Mesenchymal stem cell (in vitro differentiated cells and primary cell): Measurements from ENCODE around the gene PRPF4.

Experiments used
- DNase-seq: peaks from one replicate; pipeline ENCODE4 v3.0.0-alpha.2; 2013
- H2AFZ ChIP-seq: one replicate; pipeline ENCODE4 v1.6.1; 2013; ENCODE audit warnings: low read depth, mild to moderate bottlenecking, control low read depth, inconsistent platforms, low read length, moderate library complexity
- H2AK5ac ChIP-seq: 2 replicates; pipeline ENCODE4 v1.6.1; 2013; ENCODE audit warnings: low read length, moderate library complexity, mild to moderate bottlenecking, inconsistent platforms; ENCODE audit not compliant: severe bottlenecking
- H2BK120ac ChIP-seq: one replicate; pipeline ENCODE4 v1.6.1; 2013; ENCODE audit warnings: low read depth, mild to moderate bottlenecking, inconsistent platforms, low read length, moderate library complexity
- H2BK12ac ChIP-seq, 2 experiments: one replicate each; pipeline ENCODE4 v1.6.1; 2013; ENCODE audit warnings: inconsistent platforms in 2 of 2, low read length in 2 of 2, mild to moderate bottlenecking in 2 of 2, moderate library complexity in 2 of 2, control low read depth in 1 of 2
- H2BK15ac ChIP-seq: one replicate; pipeline ENCODE4 v1.6.1; 2013; ENCODE audit warnings: mild to moderate bottlenecking, low read depth, inconsistent platforms; ENCODE audit not compliant: poor library complexity, severe bottlenecking
- H2BK5ac ChIP-seq: 2 replicates; pipeline ENCODE4 v1.6.1; 2013; ENCODE audit warnings: low read depth, mild to moderate bottlenecking, low read length, control low read depth, inconsistent platforms; ENCODE audit not compliant: poor library complexity, severe bottlenecking
- H3K14ac ChIP-seq, 2 experiments: one replicate each; pipeline ENCODE4 v1.6.1; 2013; ENCODE audit warnings: inconsistent platforms in 2 of 2, low read length in 2 of 2, control low read depth in 1 of 2, mild to moderate bottlenecking in 1 of 2, moderate library complexity in 1 of 2
- H3K18ac ChIP-seq, 2 experiments: one replicate each; pipeline ENCODE4 v1.6.1; 2013; ENCODE audit warnings: inconsistent platforms in 2 of 2, low read length in 2 of 2, control low read depth in 1 of 2, low read depth in 1 of 2, mild to moderate bottlenecking in 1 of 2
- H3K23ac ChIP-seq, 2 experiments: one replicate each; pipeline ENCODE4 v1.6.1; 2013; ENCODE audit warnings: inconsistent platforms in 2 of 2, low read length in 2 of 2, mild to moderate bottlenecking in 2 of 2, moderate library complexity in 2 of 2, control low read depth in 1 of 2
- H3K27ac ChIP-seq: 2 replicates; pipeline ENCODE4 v1.5.1; 2013; ENCODE audit warnings: mild to moderate bottlenecking, moderate library complexity, low read length, control low read depth, inconsistent platforms; ENCODE audit not compliant: poor library complexity, severe bottlenecking
- H3K27me3 ChIP-seq, 2 experiments: 2 replicates each; pipeline versions ENCODE4 v1.6.1 to v1.7.0; 2013; ENCODE audit warnings: low read length in 2 of 2, mild to moderate bottlenecking in 2 of 2, moderate library complexity in 2 of 2, control low read depth in 1 of 2, inconsistent platforms in 1 of 2; ENCODE audit not compliant: control insufficient read depth in 1 of 2, insufficient read depth in 1 of 2
- H3K36me3 ChIP-seq, 2 experiments: 2 replicates each; pipeline versions ENCODE4 v1.6.1 to v1.7.0; 2013; ENCODE audit warnings: low read length in 2 of 2, control low read depth in 1 of 2, inconsistent platforms in 1 of 2, low read depth in 1 of 2, mild to moderate bottlenecking in 1 of 2; ENCODE audit not compliant: insufficient read depth in 2 of 2, control insufficient read depth in 1 of 2
- H3K4ac ChIP-seq, 2 experiments: one replicate each; pipeline ENCODE4 v1.6.1; 2013; ENCODE audit warnings: inconsistent platforms in 2 of 2, low read length in 2 of 2, mild to moderate bottlenecking in 2 of 2, moderate library complexity in 2 of 2, control low read depth in 1 of 2, low read depth in 1 of 2
- H3K4me1 ChIP-seq: 2 replicates; pipeline ENCODE4 v1.6.1; 2013; ENCODE audit warnings: low read depth, low read length, control low read depth; ENCODE audit not compliant: control insufficient read depth, insufficient read depth
- H3K4me2 ChIP-seq: 2 replicates; pipeline ENCODE4 v1.6.1; 2013; ENCODE audit warnings: low read length, mild to moderate bottlenecking, inconsistent platforms; ENCODE audit not compliant: poor library complexity, severe bottlenecking
- H3K4me3 ChIP-seq, 2 experiments: 2 replicates each; pipeline versions ENCODE4 v1.5.1 to v1.7.0; 2013; ENCODE audit warnings: low read length in 2 of 2, mild to moderate bottlenecking in 2 of 2, control low read depth in 1 of 2, low read depth in 1 of 2; ENCODE audit not compliant: insufficient read depth in 1 of 2
- H3K79me1 ChIP-seq: replicated peaks from 2 replicates; pipeline ENCODE4 v1.6.1; 2013; ENCODE audit warnings: mild to moderate bottlenecking, control low read depth, low read length, inconsistent platforms; ENCODE audit not compliant: poor library complexity, severe bottlenecking
- H3K9ac ChIP-seq: 2 replicates; pipeline ENCODE4 v1.7.0; 2013; ENCODE audit warnings: mild to moderate bottlenecking, low read length, moderate library complexity
- H3K9me3 ChIP-seq: 2 replicates; pipeline ENCODE4 v1.7.0; 2013; ENCODE audit warnings: mild to moderate bottlenecking, low read length; ENCODE audit not compliant: control insufficient read depth
- H4K8ac ChIP-seq: one replicate; pipeline ENCODE4 v1.6.1; 2013; ENCODE audit warnings: inconsistent platforms, mild to moderate bottlenecking, low read length, moderate library complexity
- H4K91ac ChIP-seq: one replicate; pipeline ENCODE4 v1.6.1; 2013; ENCODE audit warnings: mild to moderate bottlenecking, low read length, inconsistent platforms
- WGBS: methylation state at CpG from one replicate; pipeline ENCODE4 v1.1.7; 2013; ENCODE audit warnings: mixed read lengths; 5-methylcytosine and 5-hydroxymethylcytosine counted together

The PRPF4 gene

DNA sequence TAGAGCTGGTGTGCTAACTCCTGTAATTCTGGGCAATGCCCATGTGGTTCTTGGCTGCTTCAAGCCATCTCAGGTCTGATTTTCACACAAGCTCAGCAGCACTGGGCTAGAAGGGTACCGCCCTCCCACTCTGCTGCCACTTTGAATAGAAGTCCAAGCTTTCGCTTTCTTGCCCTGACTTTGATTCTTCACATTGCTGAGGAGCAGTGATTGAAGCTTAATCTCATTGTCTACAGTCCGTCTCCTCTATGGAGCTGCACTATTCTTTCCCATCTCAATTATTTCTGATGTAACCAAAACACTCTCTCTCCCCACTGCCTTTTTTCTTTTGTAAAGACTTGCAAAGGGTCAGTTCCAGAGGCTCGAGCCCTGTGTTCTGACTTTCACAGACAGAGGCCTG lies 40.6 kb downstream of the PRPF4 start:
- no peak overlapping the region for H4K8ac ChIP-seq
- H3K9me3 ChIP-seq, result no peaks in the 10 kb centered on the region
- H3K27me3 ChIP-seq, result peaks cover 0 to 5% of the 10 kb centered on the region in 2 experiments
- no peak overlapping the region for H4K91ac ChIP-seq
- no peak overlapping the region for H2BK12ac ChIP-seq
- no peak overlapping the region for H3K14ac ChIP-seq
- H3K27ac ChIP-seq, result no peak overlapping the region
- no peak overlapping the region for H2AK5ac ChIP-seq
- no peak overlapping the region for H3K4me3 ChIP-seq
- no peak for DNase-seq
- no peak overlapping the region for H3K9ac ChIP-seq
- no peak overlapping the region for H2BK120ac ChIP-seq
- no peak overlapping the region for H2BK5ac ChIP-seq
- WGBS, result 95% methylated on average over 4 of the region's 4 CpGs
- no peak overlapping the region for H3K18ac ChIP-seq
- H3K23ac ChIP-seq, result no peak overlapping the region
- H3K4me1 ChIP-seq, result no peaks in the 10 kb centered on the region
- no peak overlapping the region for H3K4me2 ChIP-seq
- no peak overlapping the region for H3K4ac ChIP-seq
- H2BK15ac ChIP-seq, result no peak overlapping the region
- peaks cover 0 to 45% of the 10 kb centered on the region in 2 experiments for H3K36me3 ChIP-seq
- H3K79me1 ChIP-seq, result no peaks in the 10 kb centered on the region
- no peak overlapping the region for H2AFZ ChIP-seq

DNA sequence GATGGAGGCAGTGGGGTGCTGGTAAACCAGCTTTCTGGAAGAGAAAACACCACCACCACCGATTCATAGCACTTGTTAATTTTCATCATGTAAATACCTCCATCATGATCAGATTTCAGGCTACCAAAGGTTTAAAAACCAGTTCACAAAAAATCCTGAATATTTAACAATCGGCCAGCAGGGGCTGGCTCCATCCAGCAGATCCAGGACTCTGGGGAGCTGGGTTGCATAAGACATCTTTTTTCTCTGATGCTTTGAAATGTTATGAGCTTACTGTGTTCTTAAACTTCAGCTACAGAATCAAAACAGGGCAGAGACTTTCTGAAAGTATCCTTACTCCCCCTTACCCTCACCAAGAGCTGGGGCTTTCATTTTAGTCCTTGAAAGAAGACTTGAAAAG lies 42.3 kb downstream of the PRPF4 start:
- no peak overlapping the region for H4K8ac ChIP-seq
- H4K91ac ChIP-seq, result no peak overlapping the region
- no peaks in the 10 kb centered on the region for H3K4me1 ChIP-seq
- no peak overlapping the region for H3K4me3 ChIP-seq
- H3K9me3 ChIP-seq, result no peaks in the 10 kb centered on the region
- H2BK15ac ChIP-seq, result no peak overlapping the region
- no peak overlapping the region for H3K4ac ChIP-seq
- WGBS, result 59% methylated on average over 2 of the region's 2 CpGs
- H3K79me1 ChIP-seq, result no peaks in the 10 kb centered on the region
- H3K36me3 ChIP-seq, result peaks cover 0 to 55% of the 10 kb centered on the region in 2 experiments
- no peak overlapping the region for H3K23ac ChIP-seq
- H3K27ac ChIP-seq, result no peak overlapping the region
- H2BK120ac ChIP-seq, result no peak overlapping the region
- no peak overlapping the region for H3K14ac ChIP-seq
- peak overlapping the region; percentile 19 for H3K9ac ChIP-seq
- H3K27me3 ChIP-seq, result peaks cover 0 to 13% of the 10 kb centered on the region in 2 experiments
- no peak overlapping the region for H3K4me2 ChIP-seq
- H2AK5ac ChIP-seq, result no peak overlapping the region
- H2AFZ ChIP-seq, result no peak overlapping the region
- no peak for DNase-seq
- no peak overlapping the region for H2BK5ac ChIP-seq
- H3K18ac ChIP-seq, result no peak overlapping the region
- H2BK12ac ChIP-seq, result no peak overlapping the region

DNA sequence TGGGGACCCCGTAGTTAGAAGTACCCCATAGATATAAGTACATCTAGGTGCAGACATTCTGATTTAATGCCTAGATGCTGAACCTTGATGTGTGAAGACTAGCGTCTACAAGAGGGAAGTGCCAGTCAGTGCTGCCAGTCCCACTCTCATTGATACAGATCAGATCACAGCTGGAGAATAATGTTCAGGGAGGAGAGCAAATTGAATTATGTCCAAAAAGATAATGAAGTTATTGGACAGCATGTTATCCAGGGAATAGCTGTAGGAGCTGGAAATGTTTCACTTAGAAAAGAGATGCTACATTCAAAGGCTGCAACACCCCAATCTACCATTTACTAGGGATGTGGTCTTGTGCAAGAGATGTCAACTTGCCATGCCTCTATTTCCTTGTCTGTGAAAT lies 43.6 kb downstream of the PRPF4 start:
- no peak overlapping the region for H3K4me3 ChIP-seq
- H2AK5ac ChIP-seq, result no peak overlapping the region
- no peak overlapping the region for H3K4ac ChIP-seq
- H3K14ac ChIP-seq, result no peak overlapping the region
- no peak overlapping the region for H4K91ac ChIP-seq
- no peak overlapping the region for H2BK120ac ChIP-seq
- H3K4me1 ChIP-seq, result no peaks in the 10 kb centered on the region
- no peak for DNase-seq
- no peak overlapping the region for H2BK5ac ChIP-seq
- H4K8ac ChIP-seq, result no peak overlapping the region
- no peak overlapping the region for H2BK15ac ChIP-seq
- peaks cover 0 to 55% of the 10 kb centered on the region in 2 experiments for H3K36me3 ChIP-seq
- no peak overlapping the region for H3K18ac ChIP-seq
- no peak overlapping the region for H2BK12ac ChIP-seq
- no peak overlapping the region for H3K9ac ChIP-seq
- H3K27me3 ChIP-seq, result peaks cover 0 to 13% of the 10 kb centered on the region in 2 experiments
- no peak overlapping the region for H3K23ac ChIP-seq
- no peaks in the 10 kb centered on the region for H3K79me1 ChIP-seq
- no peaks in the 10 kb centered on the region for H3K9me3 ChIP-seq
- 61% methylated on average over 2 of the region's 2 CpGs for WGBS
- H3K4me2 ChIP-seq, result no peak overlapping the region
- no peak overlapping the region for H3K27ac ChIP-seq
- H2AFZ ChIP-seq, result no peak overlapping the region

DNA sequence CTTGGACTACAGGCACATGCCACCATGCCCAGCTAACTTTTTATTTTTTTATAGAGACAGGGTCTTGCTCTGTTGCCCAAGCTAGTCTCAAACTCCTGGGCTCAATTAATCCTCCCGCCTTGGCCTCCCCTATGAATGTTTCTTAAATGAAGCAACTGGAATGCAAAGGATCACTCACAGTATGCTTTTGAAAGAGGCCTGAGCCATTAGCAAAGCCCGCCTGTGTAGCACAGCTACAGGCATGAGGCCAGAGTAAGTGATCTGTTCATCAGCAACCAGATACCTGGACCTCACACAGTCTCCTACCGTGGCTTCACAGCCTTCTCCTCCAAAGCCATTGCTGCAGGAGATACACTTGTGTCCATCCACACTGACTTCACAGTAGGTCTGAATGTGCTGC lies 44.6 kb downstream of the PRPF4 start:
- Histone ChIP-seq H3K4me1 (no peaks in the 10 kb centered on the region), H3K27me3 (peaks cover 0 to 13% of the 10 kb centered on the region in 2 experiments), H3K9me3 (no peaks in the 10 kb centered on the region), H4K8ac (no peak overlapping the region), H4K91ac (no peak overlapping the region), H2BK5ac (no peak overlapping the region), H2BK15ac (no peak overlapping the region), H2AFZ (no peak overlapping the region), H2BK120ac (no peak overlapping the region), H3K18ac (no peak overlapping the region), H3K23ac (no peak overlapping the region), H3K9ac (no peak overlapping the region), H3K4me3 (no peak overlapping the region), H3K4ac (no peak overlapping the region), H2AK5ac (no peak overlapping the region), H3K36me3 (peaks cover 0 to 55% of the 10 kb centered on the region in 2 experiments), H3K4me2 (no peak overlapping the region), H3K79me1 (no peaks in the 10 kb centered on the region), H3K14ac (no peak overlapping the region), H3K27ac (no peak overlapping the region), H2BK12ac (no peak overlapping the region)
- DNase-seq, result no peak
- over 99% methylated on average over 3 of the region's 3 CpGs for WGBS
